Mesenchymal stem cell (in vitro differentiated cells and primary cell): ENCODE results near the gene TDRD7.

Experiments
- DNase-seq: peaks from one replicate; pipeline ENCODE4 v3.0.0-alpha.2; 2013
- H2AFZ ChIP-seq: one replicate; pipeline ENCODE4 v1.6.1; 2013; ENCODE audit warnings: low read depth, mild to moderate bottlenecking, control low read depth, inconsistent platforms, low read length, moderate library complexity
- H2AK5ac ChIP-seq: 2 replicates; pipeline ENCODE4 v1.6.1; 2013; ENCODE audit warnings: low read length, moderate library complexity, mild to moderate bottlenecking, inconsistent platforms; ENCODE audit not compliant: severe bottlenecking
- H2BK120ac ChIP-seq: one replicate; pipeline ENCODE4 v1.6.1; 2013; ENCODE audit warnings: low read depth, mild to moderate bottlenecking, inconsistent platforms, low read length, moderate library complexity
- H2BK12ac ChIP-seq, 2 experiments: one replicate each; pipeline ENCODE4 v1.6.1; 2013; ENCODE audit warnings: inconsistent platforms in 2 of 2, low read length in 2 of 2, mild to moderate bottlenecking in 2 of 2, moderate library complexity in 2 of 2, control low read depth in 1 of 2
- H2BK15ac ChIP-seq: one replicate; pipeline ENCODE4 v1.6.1; 2013; ENCODE audit warnings: mild to moderate bottlenecking, low read depth, inconsistent platforms; ENCODE audit not compliant: poor library complexity, severe bottlenecking
- H2BK5ac ChIP-seq: 2 replicates; pipeline ENCODE4 v1.6.1; 2013; ENCODE audit warnings: low read depth, mild to moderate bottlenecking, low read length, control low read depth, inconsistent platforms; ENCODE audit not compliant: poor library complexity, severe bottlenecking
- H3K14ac ChIP-seq, 2 experiments: one replicate each; pipeline ENCODE4 v1.6.1; 2013; ENCODE audit warnings: inconsistent platforms in 2 of 2, low read length in 2 of 2, control low read depth in 1 of 2, mild to moderate bottlenecking in 1 of 2, moderate library complexity in 1 of 2
- H3K18ac ChIP-seq, 2 experiments: one replicate each; pipeline ENCODE4 v1.6.1; 2013; ENCODE audit warnings: inconsistent platforms in 2 of 2, low read length in 2 of 2, control low read depth in 1 of 2, low read depth in 1 of 2, mild to moderate bottlenecking in 1 of 2
- H3K23ac ChIP-seq, 2 experiments: one replicate each; pipeline ENCODE4 v1.6.1; 2013; ENCODE audit warnings: inconsistent platforms in 2 of 2, low read length in 2 of 2, mild to moderate bottlenecking in 2 of 2, moderate library complexity in 2 of 2, control low read depth in 1 of 2
- H3K27ac ChIP-seq: 2 replicates; pipeline ENCODE4 v1.5.1; 2013; ENCODE audit warnings: mild to moderate bottlenecking, moderate library complexity, low read length, control low read depth, inconsistent platforms; ENCODE audit not compliant: poor library complexity, severe bottlenecking
- H3K27me3 ChIP-seq, 2 experiments: 2 replicates each; pipeline versions ENCODE4 v1.6.1 to v1.7.0; 2013; ENCODE audit warnings: low read length in 2 of 2, mild to moderate bottlenecking in 2 of 2, moderate library complexity in 2 of 2, control low read depth in 1 of 2, inconsistent platforms in 1 of 2; ENCODE audit not compliant: control insufficient read depth in 1 of 2, insufficient read depth in 1 of 2
- H3K36me3 ChIP-seq, 2 experiments: 2 replicates each; pipeline versions ENCODE4 v1.6.1 to v1.7.0; 2013; ENCODE audit warnings: low read length in 2 of 2, control low read depth in 1 of 2, inconsistent platforms in 1 of 2, low read depth in 1 of 2, mild to moderate bottlenecking in 1 of 2; ENCODE audit not compliant: insufficient read depth in 2 of 2, control insufficient read depth in 1 of 2
- H3K4ac ChIP-seq, 2 experiments: one replicate each; pipeline ENCODE4 v1.6.1; 2013; ENCODE audit warnings: inconsistent platforms in 2 of 2, low read length in 2 of 2, mild to moderate bottlenecking in 2 of 2, moderate library complexity in 2 of 2, control low read depth in 1 of 2, low read depth in 1 of 2
- H3K4me1 ChIP-seq: 2 replicates; pipeline ENCODE4 v1.6.1; 2013; ENCODE audit warnings: low read depth, low read length, control low read depth; ENCODE audit not compliant: control insufficient read depth, insufficient read depth
- H3K4me2 ChIP-seq: 2 replicates; pipeline ENCODE4 v1.6.1; 2013; ENCODE audit warnings: low read length, mild to moderate bottlenecking, inconsistent platforms; ENCODE audit not compliant: poor library complexity, severe bottlenecking
- H3K4me3 ChIP-seq, 2 experiments: 2 replicates each; pipeline versions ENCODE4 v1.5.1 to v1.7.0; 2013; ENCODE audit warnings: low read length in 2 of 2, mild to moderate bottlenecking in 2 of 2, control low read depth in 1 of 2, low read depth in 1 of 2; ENCODE audit not compliant: insufficient read depth in 1 of 2
- H3K79me1 ChIP-seq: replicated peaks from 2 replicates; pipeline ENCODE4 v1.6.1; 2013; ENCODE audit warnings: mild to moderate bottlenecking, control low read depth, low read length, inconsistent platforms; ENCODE audit not compliant: poor library complexity, severe bottlenecking
- H3K9ac ChIP-seq: 2 replicates; pipeline ENCODE4 v1.7.0; 2013; ENCODE audit warnings: mild to moderate bottlenecking, low read length, moderate library complexity
- H3K9me3 ChIP-seq: 2 replicates; pipeline ENCODE4 v1.7.0; 2013; ENCODE audit warnings: mild to moderate bottlenecking, low read length; ENCODE audit not compliant: control insufficient read depth
- H4K8ac ChIP-seq: one replicate; pipeline ENCODE4 v1.6.1; 2013; ENCODE audit warnings: inconsistent platforms, mild to moderate bottlenecking, low read length, moderate library complexity
- H4K91ac ChIP-seq: one replicate; pipeline ENCODE4 v1.6.1; 2013; ENCODE audit warnings: mild to moderate bottlenecking, low read length, inconsistent platforms
- WGBS: methylation state at CpG from one replicate; pipeline ENCODE4 v1.1.7; 2013; ENCODE audit warnings: mixed read lengths; 5-methylcytosine and 5-hydroxymethylcytosine counted together

TDRD7 gene

GRCh38 chr9:97474372-97474925, 62.6 kb downstream of the TDRD7 start:
- no peaks in the 10 kb centered on the region for H3K79me1 ChIP-seq
- no peaks in the 10 kb centered on the region for H3K27me3 ChIP-seq
- H2BK15ac ChIP-seq: no peak overlapping the region
- H3K4me3 ChIP-seq: no peak overlapping the region
- no peak overlapping the region for H3K9ac ChIP-seq
- H4K91ac ChIP-seq: no peak overlapping the region
- H3K18ac ChIP-seq: no peak overlapping the region
- H2AK5ac ChIP-seq: no peak overlapping the region
- H3K4me1 ChIP-seq: no peaks in the 10 kb centered on the region
- H3K14ac ChIP-seq: no peak overlapping the region
- H2BK120ac ChIP-seq: no peak overlapping the region
- H2BK5ac ChIP-seq: no peak overlapping the region
- no peak overlapping the region for H2BK12ac ChIP-seq
- no peak overlapping the region for H3K27ac ChIP-seq
- no peak overlapping the region for H3K4me2 ChIP-seq
- peak; percentile 77 for DNase-seq
- WGBS: no CpG with 5 or more reads among the region's 5 CpGs
- no peak overlapping the region for H3K23ac ChIP-seq
- H4K8ac ChIP-seq: no peak overlapping the region
- H3K9me3 ChIP-seq: no peaks in the 10 kb centered on the region
- no peak overlapping the region for H2AFZ ChIP-seq
- no peak overlapping the region for H3K4ac ChIP-seq
- H3K36me3 ChIP-seq: peaks cover 0 to 22% of the 10 kb centered on the region in 2 experiments

- no peaks in the 10 kb centered on the region for H3K27me3 ChIP-seq
- H3K23ac ChIP-seq: no peak overlapping the region
- DNase-seq: peak; percentile 96
- H3K4me3 ChIP-seq: no peak overlapping the region
- H3K79me1 ChIP-seq: no peaks in the 10 kb centered on the region
- no peak overlapping the region for H2BK5ac ChIP-seq
- no peak overlapping the region for H4K91ac ChIP-seq
- 48% methylated on average over 2 of the region's 2 CpGs for WGBS
- H2BK120ac ChIP-seq: no peak overlapping the region
- H3K9ac ChIP-seq: no peak overlapping the region
- H2BK15ac ChIP-seq: no peak overlapping the region
- H3K4me1 ChIP-seq: no peaks in the 10 kb centered on the region
- H2AFZ ChIP-seq: no peak overlapping the region
- H3K14ac ChIP-seq: no peak overlapping the region
- H3K27ac ChIP-seq: no peak overlapping the region
- H3K4ac ChIP-seq: no peak overlapping the region
- no peaks in the 10 kb centered on the region for H3K9me3 ChIP-seq
- no peak overlapping the region for H4K8ac ChIP-seq
- H2AK5ac ChIP-seq: no peak overlapping the region
- no peak overlapping the region for H3K18ac ChIP-seq
- no peak overlapping the region for H3K4me2 ChIP-seq
- peaks cover 0 to 26% of the 10 kb centered on the region in 2 experiments for H3K36me3 ChIP-seq
- no peak overlapping the region for H2BK12ac ChIP-seq
These were observed 63.2 kb downstream of the TDRD7 start for GRCh38 chr9:97475059-97475458.

- no peak overlapping the region for H3K4ac ChIP-seq
- no peak overlapping the region for H4K91ac ChIP-seq
- no peak overlapping the region for H2AFZ ChIP-seq
- no peak overlapping the region for H2AK5ac ChIP-seq
- no peak overlapping the region for H4K8ac ChIP-seq
- no peak overlapping the region for H3K14ac ChIP-seq
- H3K4me1 ChIP-seq: no peaks in the 10 kb centered on the region
- no peaks in the 10 kb centered on the region for H3K9me3 ChIP-seq
- H2BK15ac ChIP-seq: no peak overlapping the region
- no peaks in the 10 kb centered on the region for H3K27me3 ChIP-seq
- H3K4me2 ChIP-seq: no peak overlapping the region
- H3K27ac ChIP-seq: no peak overlapping the region
- DNase-seq: peak; percentile 16
- no peak overlapping the region for H2BK12ac ChIP-seq
- no peak overlapping the region for H3K9ac ChIP-seq
- no peak overlapping the region for H3K4me3 ChIP-seq
- peaks cover 3 to 30% of the 10 kb centered on the region in 2 experiments for H3K36me3 ChIP-seq
- WGBS: 44% methylated on average over 2 of the region's 3 CpGs
- H3K23ac ChIP-seq: no peak overlapping the region
- H2BK120ac ChIP-seq: no peak overlapping the region
- no peak overlapping the region for H2BK5ac ChIP-seq
- no peaks in the 10 kb centered on the region for H3K79me1 ChIP-seq
- no peak overlapping the region for H3K18ac ChIP-seq
These were observed 66.5 kb downstream of the TDRD7 start for GRCh38 chr9:97478301-97478981.

- H3K9ac ChIP-seq: no peak overlapping the region
- H2BK15ac ChIP-seq: no peak overlapping the region
- no peak overlapping the region for H2BK5ac ChIP-seq
- no peaks in the 10 kb centered on the region for H3K9me3 ChIP-seq
- no peak overlapping the region for H3K14ac ChIP-seq
- no peak overlapping the region for H3K23ac ChIP-seq
- no peak overlapping the region for H3K27ac ChIP-seq
- H2BK12ac ChIP-seq: no peak overlapping the region
- no peak overlapping the region for H4K91ac ChIP-seq
- no peak overlapping the region for H3K18ac ChIP-seq
- H3K4me1 ChIP-seq: no peaks in the 10 kb centered on the region
- H3K79me1 ChIP-seq: no peaks in the 10 kb centered on the region
- no peak overlapping the region for H3K4me3 ChIP-seq
- H2AFZ ChIP-seq: no peak overlapping the region
- no peak overlapping the region for H3K4me2 ChIP-seq
- no peak overlapping the region for H2BK120ac ChIP-seq
- DNase-seq: no peak
- H2AK5ac ChIP-seq: no peak overlapping the region
- H4K8ac ChIP-seq: no peak overlapping the region
- 87% methylated on average over 3 of the region's 5 CpGs for WGBS
- H3K27me3 ChIP-seq: no peaks in the 10 kb centered on the region
- H3K36me3 ChIP-seq: peaks cover 3 to 33% of the 10 kb centered on the region in 2 experiments
- no peak overlapping the region for H3K4ac ChIP-seq
These were observed 67.7 kb downstream of the TDRD7 start for GRCh38 chr9:97479496-97480159.
